Dendritic cell treated with granulocyte-macrophage colony-stimulating factor and Interleukin-4, amounts not matched to agents 40 ng/mL and 50 ng/mL, for 4 days (primary cell): ENCODE results near the gene SLC39A11.

Experiments
- H3K27ac Mint-ChIP-seq: one replicate; pipeline ENCODE4 v1.8.0; 2022; ENCODE audit warnings: mild to moderate bottlenecking, mixed read lengths
- H3K27me3 Mint-ChIP-seq: one replicate; pipeline ENCODE4 v1.8.0; 2022; ENCODE audit warnings: mild to moderate bottlenecking, mixed read lengths
- H3K36me3 Mint-ChIP-seq: one replicate; pipeline ENCODE4 v1.8.0; 2022; ENCODE audit warnings: low read depth, mixed read lengths
- H3K4me1 Mint-ChIP-seq: one replicate; pipeline ENCODE4 v1.8.0; 2022; ENCODE audit warnings: low read depth, mixed read lengths
- H3K4me3 Mint-ChIP-seq: one replicate; pipeline ENCODE4 v1.8.0; 2022; ENCODE audit warnings: mild to moderate bottlenecking, moderate library complexity, mixed read lengths
- H3K9me3 Mint-ChIP-seq: one replicate; pipeline ENCODE4 v1.8.0; 2022; ENCODE audit warnings: mixed read lengths
- intact Hi-C: fragments of 100-400 bp; cut with micrococcal nuclease; formaldehyde crosslinking; loops from one replicate; pipeline ENCODE4 v1.15.0; 2022

SLC39A11 gene

GRCh38 chr17:72603420-72604242 lies 488.9 kb downstream of the SLC39A11 start:
- H3K27me3 Mint-ChIP-seq, result peaks cover 14% of the 10 kb centered on the region
- H3K4me1 Mint-ChIP-seq, result peaks cover 11% of the 10 kb centered on the region
- no peaks in the 10 kb centered on the region for H3K36me3 Mint-ChIP-seq
- no peak overlapping the region for H3K27ac Mint-ChIP-seq
- H3K9me3 Mint-ChIP-seq, result peaks cover 15% of the 10 kb centered on the region
- no peak overlapping the region for H3K4me3 Mint-ChIP-seq
- intact Hi-C loops, result no loop called here

- Mint-ChIP-seq H3K27me3 (peaks cover 15% of the 10 kb centered on the region), H3K27ac (no peak overlapping the region), H3K4me3 (no peak overlapping the region), H3K9me3 (peaks cover 8% of the 10 kb centered on the region), H3K4me1 (peaks cover 11% of the 10 kb centered on the region), H3K36me3 (no peaks in the 10 kb centered on the region)
- intact Hi-C loops, result no loop called here
Measured at GRCh38 chr17:72602517-72603419, 489.7 kb downstream of the SLC39A11 start.

GRCh38 chr17:72600934-72601333 lies 491.6 kb downstream of the SLC39A11 start:
- peaks cover 11% of the 10 kb centered on the region for H3K4me1 Mint-ChIP-seq
- H3K9me3 Mint-ChIP-seq, result no peaks in the 10 kb centered on the region
- no peaks in the 10 kb centered on the region for H3K36me3 Mint-ChIP-seq
- no peak overlapping the region for H3K27ac Mint-ChIP-seq
- no peak overlapping the region for H3K4me3 Mint-ChIP-seq
- H3K27me3 Mint-ChIP-seq, result peaks cover 19% of the 10 kb centered on the region
- intact Hi-C loops, result no loop called here

- Mint-ChIP-seq H3K4me3 (no peak overlapping the region), H3K27me3 (peaks cover 20% of the 10 kb centered on the region), H3K36me3 (no peaks in the 10 kb centered on the region), H3K27ac (no peak overlapping the region), H3K9me3 (no peaks in the 10 kb centered on the region), H3K4me1 (peaks cover 11% of the 10 kb centered on the region)
- intact Hi-C loops, result no loop called here
Measured at GRCh38 chr17:72599891-72600290, 492.6 kb downstream of the SLC39A11 start.

- Mint-ChIP-seq H3K4me3 (no peak overlapping the region), H3K27me3 (peaks cover 27% of the 10 kb centered on the region), H3K9me3 (no peaks in the 10 kb centered on the region), H3K36me3 (no peaks in the 10 kb centered on the region), H3K4me1 (peaks cover 11% of the 10 kb centered on the region), H3K27ac (no peak overlapping the region)
- intact Hi-C loops, result no loop called here
Measured at GRCh38 chr17:72598695-72599094, 493.8 kb downstream of the SLC39A11 start.

DNA sequence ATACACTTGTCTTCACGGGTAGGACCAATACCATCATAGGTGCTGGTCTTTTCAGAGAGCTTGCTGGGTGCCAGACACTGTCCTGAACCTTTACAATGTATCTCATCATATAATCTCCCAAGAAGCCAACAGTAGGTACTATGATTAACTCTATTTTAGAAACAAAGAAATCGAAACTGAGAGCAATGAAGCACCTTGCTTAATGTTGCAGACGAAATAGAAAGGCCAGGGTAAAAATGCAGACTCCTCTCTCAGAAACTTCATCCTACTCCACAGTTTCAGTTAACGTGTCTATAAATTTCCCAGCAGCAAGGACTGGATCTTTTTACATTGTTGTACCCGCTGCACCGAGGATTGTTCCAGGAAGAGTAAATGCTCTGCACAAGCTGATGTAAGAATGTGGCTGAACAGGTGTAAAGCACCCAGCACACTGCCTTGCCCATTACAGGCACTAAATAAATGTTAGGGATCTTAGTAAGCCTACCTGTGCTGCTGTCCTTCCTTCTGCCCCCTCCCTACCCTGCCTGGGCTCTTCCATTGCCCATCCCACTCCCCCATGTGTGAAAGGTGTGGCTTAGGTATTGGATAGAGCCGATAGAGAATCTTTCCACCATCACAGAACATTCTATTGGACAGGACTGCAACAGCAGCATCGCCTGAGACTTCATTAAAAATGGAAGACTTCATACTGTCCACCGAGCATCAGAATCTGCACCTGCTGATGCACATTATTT lies 495.0 kb downstream of the SLC39A11 start:
- Mint-ChIP-seq H3K9me3 (no peaks in the 10 kb centered on the region), H3K27me3 (peaks cover 37% of the 10 kb centered on the region), H3K36me3 (no peaks in the 10 kb centered on the region), H3K27ac (no peak overlapping the region), H3K4me3 (no peak overlapping the region), H3K4me1 (peaks cover 5% of the 10 kb centered on the region)
- intact Hi-C loops, result no loop called here
